DMS153 treated with DMSO at 0.1 percent for 48 hours (cell line): ENCODE data around the gene DGCR2.
"Not testable (repeated sequence)": the region's sequence is repeated elsewhere in the genome, so short reads cannot be mapped to it uniquely, and the experiment has no call there.

Experiments used
- DNase-seq: peaks from one replicate; lab custom pipeline; 2025; ENCODE audit not compliant: unreplicated experiment; lab: John Stamatoyannopoulos, UW

Gene DGCR2

DNA sequence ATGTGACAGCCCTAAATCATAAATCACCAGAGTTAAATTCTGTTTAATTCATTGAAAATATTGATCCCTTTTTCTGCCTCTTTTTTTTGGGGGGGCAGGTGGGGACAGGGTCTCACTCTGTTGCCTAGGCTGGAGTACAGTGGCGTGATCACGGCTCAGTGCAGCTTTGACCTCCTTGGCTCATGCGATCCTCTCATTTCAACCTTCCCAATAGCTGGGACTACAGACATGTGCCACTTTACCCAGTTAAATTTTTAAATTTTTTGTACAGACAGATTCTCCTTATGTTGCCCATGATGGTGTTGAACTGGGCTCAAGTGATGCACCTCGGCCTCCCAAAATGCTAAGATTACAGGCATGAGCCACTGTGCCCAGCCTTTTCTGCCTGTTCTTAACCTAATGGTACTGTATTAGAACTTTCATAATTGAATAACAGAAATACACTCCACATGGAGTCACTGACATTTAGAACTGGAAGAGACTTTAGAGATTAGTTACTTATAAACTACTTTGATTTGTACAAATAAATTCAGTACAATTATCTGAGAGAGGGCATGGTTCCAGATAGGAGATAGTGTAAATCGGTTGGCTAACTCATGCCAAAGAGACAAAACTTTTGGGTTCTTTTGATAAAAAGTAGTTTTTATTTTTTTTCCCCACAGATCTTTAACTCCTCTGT lies 109.8 kb downstream of the DGCR2 start:
- DNase-seq: no peak

DNA sequence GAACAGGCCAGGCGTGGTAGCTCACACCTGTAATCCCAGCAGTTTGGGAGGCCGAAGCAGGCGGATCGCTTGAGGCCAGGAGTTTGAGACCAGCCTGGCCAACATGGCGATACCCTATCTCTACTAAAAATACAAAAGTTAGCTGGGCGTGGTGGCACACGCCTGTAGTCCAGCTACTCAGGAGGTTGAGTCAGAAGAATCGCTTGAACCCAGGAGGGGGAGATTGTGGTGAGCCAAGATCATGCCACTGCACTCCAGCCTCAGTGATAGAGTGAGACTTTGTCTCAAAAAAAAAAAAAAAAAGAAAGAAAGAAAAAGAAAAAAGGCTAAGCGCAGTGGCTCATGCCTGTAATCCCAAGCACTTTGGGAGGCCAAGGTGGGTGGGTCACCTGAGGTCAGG lies 110.6 kb downstream of the DGCR2 start:
- not testable (repeated sequence) for DNase-seq

DNA sequence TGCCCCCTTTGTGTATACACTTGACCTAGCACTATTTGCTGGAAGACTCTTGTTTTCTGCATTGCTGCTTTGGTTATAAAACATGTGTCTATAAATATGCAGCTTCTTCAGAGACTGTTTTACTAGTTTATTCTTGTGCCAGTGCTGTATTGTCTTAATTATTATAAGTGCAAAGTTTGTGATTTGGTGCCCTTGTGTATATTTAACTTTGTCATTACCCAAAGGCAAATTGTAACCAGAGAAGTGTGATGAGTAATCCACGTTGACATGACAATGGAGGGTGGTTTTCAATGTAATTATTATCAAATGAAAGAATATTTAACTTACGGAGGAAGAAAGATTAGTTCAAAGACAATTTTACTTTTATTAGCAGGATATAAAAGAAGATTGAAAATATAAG lies 111.1 kb downstream of the DGCR2 start:
- DNase-seq: no peak

DNA sequence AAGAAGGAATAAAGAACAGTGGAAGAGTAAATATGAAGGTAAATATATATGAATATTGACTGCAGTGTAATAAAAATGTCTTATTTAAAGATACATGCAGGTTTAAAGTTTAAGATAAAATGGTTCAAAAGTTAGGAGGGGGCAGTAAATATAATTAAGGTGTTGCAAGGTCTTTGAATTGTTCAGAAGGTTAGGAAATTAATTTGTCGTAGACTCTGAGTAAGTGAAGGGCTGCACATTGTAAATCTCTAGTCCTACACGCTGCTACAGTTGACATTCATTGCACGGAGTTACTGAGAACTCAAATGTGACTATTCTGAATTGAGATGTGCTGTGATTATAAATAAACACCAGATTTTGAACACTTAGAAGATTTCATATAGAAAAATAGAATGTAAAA lies 116.3 kb downstream of the DGCR2 start:
- DNase-seq: no peak

DNA sequence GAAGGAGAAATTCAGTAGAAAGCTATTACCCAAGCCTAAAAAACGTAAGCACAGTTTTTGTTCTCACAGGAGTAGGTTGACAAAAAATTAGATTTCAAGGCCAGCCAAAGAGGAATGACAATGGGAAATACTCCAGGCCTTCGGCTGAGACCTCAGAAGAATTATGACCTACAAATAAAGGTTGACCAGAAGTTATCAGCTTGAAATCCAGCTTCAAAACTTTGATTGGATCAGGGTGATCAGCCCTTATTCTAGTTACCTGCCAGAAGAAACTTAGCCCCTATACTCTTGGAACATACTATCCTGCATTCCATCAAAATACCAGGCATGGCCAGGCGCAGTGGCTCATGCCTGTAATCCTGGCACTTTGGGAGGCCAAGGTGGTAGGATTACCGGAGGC lies 117.7 kb downstream of the DGCR2 start:
- DNase-seq: no peak

DNA sequence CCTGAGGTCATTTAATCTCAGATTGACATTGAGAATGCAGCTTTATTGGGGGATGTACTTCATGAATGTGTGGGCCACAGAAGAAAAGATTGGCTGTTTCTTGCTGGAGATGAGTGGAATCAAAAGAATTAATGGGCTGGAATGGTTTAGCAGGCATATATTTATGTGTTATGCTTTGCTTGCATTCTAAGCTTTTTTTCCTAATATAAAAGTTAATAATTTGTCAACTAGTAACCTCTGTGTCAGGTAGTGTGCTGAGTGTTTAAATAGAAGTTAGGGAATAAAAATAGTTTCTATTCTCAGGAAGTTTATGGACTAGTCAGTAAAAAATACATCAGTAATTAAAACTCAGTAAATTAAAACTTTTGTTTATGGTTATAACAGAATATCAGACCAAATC lies 118.7 kb downstream of the DGCR2 start:
- no peak for DNase-seq

DNA sequence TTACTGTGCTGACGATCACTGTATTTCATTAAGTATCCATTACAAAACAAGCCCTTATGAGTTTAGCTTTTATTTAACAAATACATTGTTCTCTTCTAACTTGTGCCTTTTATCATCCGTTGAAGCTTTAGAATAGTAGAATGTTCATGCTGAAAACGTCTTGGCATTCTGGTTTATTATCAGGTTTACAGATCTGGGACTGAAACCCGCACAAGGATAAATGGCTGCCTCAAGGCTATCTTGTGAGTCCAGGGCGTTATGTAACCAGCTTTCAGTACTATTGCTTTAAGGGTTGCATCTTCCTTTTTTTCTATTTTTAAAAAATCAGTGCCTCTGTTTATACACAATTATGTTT lies 119.6 kb downstream of the DGCR2 start:
- no peak for DNase-seq

DNA sequence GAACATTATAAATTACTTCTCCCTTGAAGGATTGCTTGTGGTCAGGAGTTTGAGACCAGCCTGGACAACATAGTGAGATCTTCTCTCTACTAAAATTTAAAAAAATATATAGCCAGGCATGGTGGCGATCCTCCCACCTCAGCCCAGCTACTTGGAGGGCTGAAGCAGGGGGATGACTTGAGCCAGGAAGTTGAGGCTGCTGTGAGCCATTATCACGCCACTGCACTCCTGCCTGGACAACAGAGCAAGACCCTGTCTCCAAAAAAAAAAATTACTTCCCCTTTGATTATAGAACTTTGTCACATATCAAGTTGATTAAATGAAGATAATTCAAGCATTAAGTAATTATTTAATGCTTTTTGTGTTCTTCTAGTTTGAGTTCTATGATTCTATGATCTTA lies 121.0 kb downstream of the DGCR2 start:
- no peak for DNase-seq

DNA sequence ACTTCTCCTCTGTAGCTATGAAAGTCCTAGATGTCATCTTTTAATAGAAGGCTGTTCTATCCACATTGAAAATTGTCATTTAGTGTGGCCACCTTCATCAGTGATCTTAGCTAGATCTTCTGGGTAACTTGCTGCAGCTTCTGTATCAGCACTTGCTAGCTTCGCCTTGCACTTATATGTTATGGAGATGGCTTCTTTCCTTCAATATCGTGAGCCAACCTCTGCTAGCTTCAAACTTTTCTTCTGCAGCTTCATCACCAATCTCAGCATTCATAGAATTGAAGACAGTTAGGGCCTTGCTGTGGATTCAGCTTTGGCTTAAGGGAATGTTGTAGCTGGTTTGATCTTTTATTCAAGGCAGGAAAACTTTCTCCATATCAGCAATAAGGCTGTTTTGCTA lies 122.1 kb downstream of the DGCR2 start:
- DNase-seq: not testable (repeated sequence)

DNA sequence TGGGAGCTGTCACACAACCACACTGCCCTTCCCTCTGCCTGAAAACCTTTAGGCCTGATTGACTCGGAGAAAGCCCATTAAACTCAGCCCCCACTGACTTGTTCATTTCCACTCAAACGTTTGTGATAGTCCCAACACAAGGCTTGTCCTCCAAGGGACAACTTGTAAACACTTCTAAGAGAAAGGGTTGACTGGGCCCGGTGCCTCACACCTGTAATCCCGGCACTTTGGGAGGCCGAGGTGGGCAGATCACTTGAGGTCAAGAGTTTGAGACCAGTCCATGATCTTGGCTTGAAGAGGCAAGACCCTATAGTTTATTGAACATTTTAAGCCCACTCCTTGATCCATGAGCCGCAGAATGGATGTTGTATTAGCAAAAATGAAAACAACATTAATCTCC lies 122.8 kb downstream of the DGCR2 start:
- no peak for DNase-seq

DNA sequence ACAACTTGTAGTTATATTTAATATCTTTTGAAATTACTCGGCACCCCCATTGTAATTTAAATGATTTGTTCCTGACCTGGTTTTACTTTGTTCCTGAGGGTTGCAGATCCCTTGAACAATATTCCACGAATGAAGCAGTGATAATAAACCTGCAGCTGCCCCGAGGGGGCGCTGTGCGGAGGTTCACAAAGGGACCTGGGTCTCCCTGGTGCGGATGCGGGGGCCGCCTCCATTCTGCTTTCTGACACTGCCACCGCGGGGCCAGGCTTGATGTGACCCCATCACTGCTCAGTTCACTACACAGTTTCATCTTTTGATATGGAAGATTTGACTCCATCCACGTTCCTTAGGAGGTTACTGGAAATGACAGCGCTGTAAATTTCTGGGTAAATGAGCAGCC lies 123.2 kb downstream of the DGCR2 start:
- DNase-seq: no peak

DNA sequence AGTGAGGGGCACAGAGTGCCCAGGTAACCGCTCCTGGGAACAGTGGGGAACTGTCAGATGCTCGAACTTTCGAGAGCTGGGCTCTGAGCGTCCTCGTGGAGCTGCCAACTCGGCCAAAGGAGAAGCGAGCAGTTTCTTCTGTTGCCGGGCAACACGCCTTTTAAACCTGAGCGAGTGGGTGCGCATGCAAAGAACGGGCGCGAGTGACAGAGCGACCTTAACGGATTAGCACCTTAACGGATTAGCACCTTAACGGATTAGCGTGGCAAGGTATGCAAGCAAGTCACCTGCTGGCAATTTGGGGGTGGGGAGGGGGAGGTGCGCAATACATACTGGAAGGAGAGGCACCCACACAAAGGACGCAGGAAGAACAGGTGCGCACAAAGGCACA lies 124.3 kb downstream of the DGCR2 start:
- peak; percentile 11 for DNase-seq

DNA sequence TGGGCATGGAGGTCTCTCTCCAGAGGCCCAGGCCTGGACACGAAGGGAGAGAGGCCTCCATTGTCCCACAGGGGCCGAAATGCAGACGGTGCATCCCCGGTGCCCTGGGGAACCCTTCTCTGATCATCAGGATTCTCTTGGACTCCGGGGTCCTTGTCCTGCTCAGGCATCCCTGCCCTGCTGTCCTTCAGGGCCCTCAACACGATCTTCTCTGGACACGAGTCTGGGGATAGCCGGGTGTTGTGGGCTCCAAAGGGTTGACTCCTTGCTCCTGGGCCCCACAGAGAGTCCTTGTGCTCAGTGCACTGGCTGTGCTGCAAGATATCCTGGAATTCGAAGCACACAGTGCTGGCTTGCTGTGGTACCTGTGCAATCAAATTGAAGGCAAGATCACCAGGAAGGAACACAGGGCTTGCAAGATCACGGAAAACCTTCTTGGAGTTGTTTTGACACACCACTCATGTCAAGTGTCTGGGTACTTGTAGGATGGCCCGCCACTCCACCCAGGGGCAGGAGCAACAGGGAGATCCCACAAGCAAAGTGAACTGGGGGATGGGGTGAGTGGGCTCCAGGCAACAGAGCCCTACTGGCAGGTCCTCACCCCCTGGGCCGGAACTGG lies 124.8 kb downstream of the DGCR2 start:
- DNase-seq: no peak

DNA sequence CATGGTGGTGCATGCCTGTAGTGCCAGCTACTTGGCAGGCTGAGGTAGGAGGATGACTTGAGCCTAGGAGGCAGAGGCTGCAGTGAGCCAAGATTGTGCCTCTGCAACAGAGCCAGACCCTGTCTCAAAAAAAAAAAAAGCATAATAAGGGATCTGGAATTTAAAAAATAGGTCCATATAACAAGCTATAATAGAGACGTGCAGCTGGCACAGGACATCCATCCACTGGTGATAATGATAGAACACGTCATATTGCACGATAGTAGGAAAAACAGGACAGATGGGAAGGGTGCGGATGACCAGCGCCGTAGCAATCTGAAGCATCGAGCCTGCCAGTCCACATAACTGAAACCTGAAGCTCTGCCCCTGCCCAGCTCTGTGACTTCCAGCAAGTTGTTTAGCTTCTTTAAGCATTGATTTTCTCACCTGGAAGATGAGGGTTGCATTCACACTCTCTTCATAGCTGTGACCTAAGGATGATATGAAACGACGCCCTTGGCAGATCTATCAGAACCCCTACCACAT lies 125.8 kb downstream of the DGCR2 start:
- no peak for DNase-seq

DNA sequence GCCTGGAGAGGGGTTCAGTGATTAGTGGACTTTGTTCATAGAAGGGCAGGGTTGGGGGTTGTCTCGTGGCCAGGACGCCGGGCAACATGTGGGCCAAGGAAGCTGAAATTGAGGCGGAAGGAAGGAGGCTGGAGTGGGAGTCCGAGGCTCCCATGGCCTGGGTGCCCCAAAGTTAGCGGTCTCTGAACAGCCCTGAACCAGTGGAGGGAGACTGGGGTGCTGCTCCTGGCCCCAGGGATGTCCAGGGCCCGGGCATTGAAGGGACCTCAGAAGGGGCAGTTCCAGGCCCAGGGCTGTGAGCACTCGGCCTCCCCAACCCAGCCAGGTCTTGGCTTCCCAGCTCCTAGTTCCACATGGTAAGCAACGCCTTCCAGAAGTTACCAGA lies 126.9 kb downstream of the DGCR2 start:
- no peak for DNase-seq

DNA sequence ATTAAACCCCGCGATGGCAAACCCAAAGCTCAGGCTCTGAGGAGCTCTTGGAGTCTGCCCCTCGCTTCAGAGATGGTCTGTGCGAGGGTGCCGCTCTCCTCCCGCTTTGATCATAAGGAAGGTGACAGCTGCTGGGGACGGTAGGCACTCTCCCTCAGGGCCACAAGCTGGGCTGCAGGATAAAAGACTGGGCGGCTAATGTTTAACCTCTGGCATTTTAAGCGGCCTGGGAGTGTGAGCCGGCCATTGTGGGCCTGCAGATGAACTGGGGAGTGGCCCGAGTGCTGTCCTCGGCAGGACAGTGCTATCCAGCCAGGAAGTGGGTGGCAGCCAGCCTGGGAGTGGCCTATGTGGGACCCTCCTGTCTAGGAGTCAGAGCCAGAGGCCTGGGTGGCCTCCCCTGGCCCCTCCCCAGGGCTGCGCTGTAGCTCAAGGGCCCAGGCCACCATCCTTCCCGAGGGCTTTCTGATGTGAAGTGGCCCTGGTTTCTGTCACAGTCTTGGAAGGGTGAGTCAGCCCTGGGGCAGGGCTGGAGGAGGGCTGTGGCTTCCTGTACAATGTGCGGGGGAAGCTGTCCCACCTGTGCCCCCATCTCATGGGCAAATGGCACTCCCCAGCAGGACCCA lies 127.4 kb downstream of the DGCR2 start:
- DNase-seq: no peak

DNA sequence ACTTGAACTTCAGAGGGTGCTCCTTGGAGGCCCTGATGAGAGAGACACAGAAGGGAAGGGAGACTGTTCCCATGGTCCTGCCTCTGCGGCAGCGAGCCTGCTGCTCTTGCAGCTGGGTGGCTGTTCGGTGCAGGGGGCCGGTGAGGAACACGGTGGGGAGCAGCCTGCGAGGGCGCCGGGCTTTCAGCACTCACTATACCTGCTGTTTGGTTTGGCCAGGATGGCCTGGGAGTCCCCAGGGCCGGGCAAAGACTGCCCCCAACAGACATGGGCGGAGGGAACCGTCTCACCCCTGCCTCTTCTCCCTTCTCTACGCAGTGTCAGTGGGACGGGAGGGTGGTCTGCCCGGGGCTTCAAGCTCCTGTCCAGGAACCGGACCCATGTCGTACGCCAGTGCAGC lies 128.2 kb downstream of the DGCR2 start:
- DNase-seq: no peak

DNA sequence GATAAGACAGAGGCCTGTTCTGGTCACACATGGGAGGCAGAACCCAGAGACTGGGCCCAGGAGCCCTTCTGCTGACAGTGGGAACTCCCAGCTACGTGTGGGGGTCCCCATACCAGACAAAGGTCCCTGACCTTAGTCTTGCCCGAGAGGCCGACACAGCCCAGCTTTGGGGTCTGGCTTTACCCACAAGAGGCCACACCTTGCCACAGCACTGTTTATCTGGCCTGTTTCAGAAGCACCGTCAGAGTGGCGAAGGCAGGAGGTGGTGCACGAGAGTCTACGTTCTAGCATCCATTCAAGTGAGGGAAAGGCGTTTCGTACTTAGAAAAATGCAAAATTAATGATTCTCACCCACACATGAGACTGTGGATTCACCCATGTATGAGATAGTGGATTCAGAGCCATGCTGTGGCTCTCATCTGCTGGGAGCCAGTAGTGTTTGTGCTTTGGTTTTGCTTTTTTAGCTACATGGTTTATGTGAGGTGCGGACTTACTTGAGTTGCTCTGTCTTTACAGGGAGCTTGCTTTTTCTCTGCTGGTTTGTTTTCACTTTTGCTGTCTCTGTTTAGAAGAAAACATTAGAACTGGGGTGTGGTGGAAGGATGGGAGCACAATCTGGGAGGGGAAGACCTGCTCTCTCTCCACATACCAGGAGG lies 129.5 kb downstream of the DGCR2 start:
- no peak for DNase-seq

DNA sequence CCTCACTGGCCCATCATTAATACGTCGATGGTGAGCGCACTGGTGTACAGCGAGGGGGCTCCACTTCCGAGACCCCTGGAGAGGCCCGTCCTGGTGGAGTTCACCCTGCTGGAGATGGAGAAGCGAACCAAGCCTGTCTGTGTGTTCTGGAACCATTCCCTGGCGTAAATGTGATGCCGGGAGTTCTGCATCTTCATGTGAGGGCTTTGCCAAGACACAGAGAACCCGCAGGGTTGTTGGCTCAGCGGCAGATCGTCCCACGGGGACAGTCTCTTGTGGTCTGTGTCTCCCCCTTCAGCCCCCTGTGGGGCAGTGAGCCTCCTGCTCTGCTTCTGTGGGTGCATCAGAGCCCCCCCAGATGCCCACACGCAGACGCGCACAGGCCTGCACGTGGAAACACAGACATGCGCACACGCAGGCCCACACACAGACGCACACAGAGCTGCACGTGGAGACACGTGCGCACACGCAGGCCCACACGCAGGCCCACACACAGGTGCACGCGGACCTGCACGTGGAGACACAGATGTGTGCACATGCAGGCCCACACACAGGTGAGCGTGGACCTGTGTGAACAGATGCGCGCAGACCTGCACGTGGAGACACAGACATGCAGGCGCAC lies 130.3 kb downstream of the DGCR2 start:
- DNase-seq: no peak

DNA sequence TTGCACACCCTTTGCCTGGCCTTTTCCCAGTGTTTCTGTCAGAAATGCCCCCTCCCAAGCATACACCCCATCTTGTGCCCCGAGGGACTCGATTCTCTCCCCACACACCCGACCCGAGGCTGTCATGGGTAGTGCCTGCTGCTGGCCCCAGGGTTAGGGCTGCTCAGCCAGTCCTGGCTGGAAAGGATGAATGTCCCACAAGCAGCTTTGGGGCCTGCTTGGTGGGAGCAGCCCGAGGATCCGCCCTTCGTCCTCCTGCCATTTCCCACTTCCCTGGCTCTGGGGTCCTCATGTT lies 131.1 kb downstream of the DGCR2 start:
- DNase-seq: no peak

DNA sequence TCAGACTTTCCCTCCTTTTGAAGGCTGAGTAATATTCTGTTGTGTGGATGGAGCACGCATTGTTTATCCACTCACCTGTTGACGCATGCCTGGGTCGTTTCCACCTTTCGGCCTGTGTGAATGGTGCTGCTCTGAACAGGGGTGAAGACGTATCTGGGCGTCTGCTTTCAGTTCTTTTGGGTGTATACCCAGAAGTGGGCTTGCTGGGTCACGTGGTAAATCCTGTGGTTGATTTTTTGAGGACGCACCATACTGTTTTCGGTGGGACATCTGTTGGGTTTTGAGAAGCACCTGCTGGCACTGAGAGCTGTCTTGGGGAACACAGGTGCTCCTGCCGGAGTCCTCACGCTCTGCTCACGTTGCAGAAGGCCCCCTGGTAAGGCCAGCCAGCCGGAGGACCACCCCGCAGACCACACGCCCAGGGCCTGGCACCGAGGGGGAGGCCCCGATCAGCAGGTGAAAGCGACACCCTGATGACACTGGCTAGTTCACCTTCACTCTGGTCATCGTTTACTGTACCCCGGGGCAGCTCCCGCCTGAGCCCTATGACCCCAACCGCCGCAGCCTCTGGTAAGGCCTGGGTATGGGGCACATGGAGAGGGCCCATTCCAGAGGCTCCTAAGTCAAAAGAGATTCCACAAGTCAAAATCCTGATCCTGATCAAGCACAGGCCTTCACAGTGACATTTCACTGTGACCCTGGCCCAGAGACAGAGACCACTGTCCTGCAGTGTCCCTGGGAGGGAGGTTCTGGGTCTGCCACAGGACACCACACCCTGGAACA lies 131.7 kb downstream of the DGCR2 start:
- no peak for DNase-seq
